Astrocyte (in vitro differentiated cells and primary cell): ENCODE measurements around the gene TEN1. TPM values are rescaled to one million over a fixed set of nuclear protein-coding genes. Genes with fewer than 3 reads are reported as not detected.

Experiments used
- DNase-seq: peaks from one replicate; pipeline ENCODE4 v3.0.0-alpha.2; 2010; ENCODE audit warnings: low read depth
- FAIRE-seq: peaks from 2 replicates; lab custom pipeline; 2011; peaks lifted over from hg19 to GRCh38; lab: Jason Lieb, UNC
- H2AFZ ChIP-seq: 2 replicates; pipeline ENCODE4 v1.6.0; 2012; ENCODE audit warnings: low read depth, low read length, inconsistent platforms
- H3K27ac ChIP-seq: 2 replicates; pipeline ENCODE4 v1.5.1; 2011; ENCODE audit warnings: low read depth, low read length, inconsistent platforms
- H3K27me3 ChIP-seq: 2 replicates; pipeline ENCODE4 v1.6.0; 2011; ENCODE audit warnings: low read length, inconsistent platforms; ENCODE audit not compliant: insufficient read depth
- H3K36me3 ChIP-seq: 2 replicates; pipeline ENCODE4 v1.5.1; 2011; ENCODE audit warnings: low read length, inconsistent platforms; ENCODE audit not compliant: insufficient read depth
- H3K4me1 ChIP-seq: 2 replicates; pipeline ENCODE4 v1.5.1; 2011; ENCODE audit warnings: low read length, inconsistent platforms; ENCODE audit not compliant: insufficient read depth
- H3K4me2 ChIP-seq: 2 replicates; pipeline ENCODE4 v1.6.0; 2012; ENCODE audit warnings: low read length, inconsistent platforms
- H3K4me3 ChIP-seq: 2 replicates; pipeline ENCODE4 v1.5.1; 2011; ENCODE audit warnings: low read depth, mild to moderate bottlenecking, low read length, inconsistent platforms; ENCODE audit not compliant: insufficient read depth
- H3K79me2 ChIP-seq: 2 replicates; pipeline ENCODE4 v1.6.0; 2012; ENCODE audit warnings: mild to moderate bottlenecking, low read length, inconsistent platforms; ENCODE audit not compliant: insufficient read depth
- H3K9ac ChIP-seq: 2 replicates; pipeline ENCODE4 v1.6.0; 2012; ENCODE audit warnings: mild to moderate bottlenecking, low read length, inconsistent platforms
- H3K9me3 ChIP-seq: 2 replicates; pipeline ENCODE4 v1.5.1; 2012; ENCODE audit warnings: low read depth, mild to moderate bottlenecking, low read length, inconsistent platforms; ENCODE audit not compliant: insufficient read depth
- H4K20me1 ChIP-seq: 2 replicates; pipeline ENCODE4 v1.6.0; 2012; ENCODE audit warnings: low read length, inconsistent platforms; ENCODE audit not compliant: insufficient read depth
- H3K27ac Mint-ChIP-seq: one replicate; pipeline ENCODE4 v1.8.0; 2021; ENCODE audit warnings: mild to moderate bottlenecking, mixed read lengths; ENCODE audit not compliant: unreplicated experiment
- H3K27me3 Mint-ChIP-seq: one replicate; pipeline ENCODE4 v1.8.0; 2021; ENCODE audit warnings: low read depth, mixed read lengths; ENCODE audit not compliant: unreplicated experiment
- H3K36me3 Mint-ChIP-seq: one replicate; pipeline ENCODE4 v1.8.0; 2021; ENCODE audit warnings: low read depth, mixed read lengths; ENCODE audit not compliant: unreplicated experiment
- H3K4me1 Mint-ChIP-seq: one replicate; pipeline ENCODE4 v1.8.0; 2021; ENCODE audit warnings: low read depth, mixed read lengths; ENCODE audit not compliant: unreplicated experiment
- H3K4me3 Mint-ChIP-seq: one replicate; pipeline ENCODE4 v1.8.0; 2021; ENCODE audit warnings: mild to moderate bottlenecking, moderate library complexity, mixed read lengths; ENCODE audit not compliant: unreplicated experiment
- H3K9me3 Mint-ChIP-seq: one replicate; pipeline ENCODE4 v1.8.0; 2021; ENCODE audit warnings: mild to moderate bottlenecking, mixed read lengths; ENCODE audit not compliant: unreplicated experiment
- CTCF ChIP-seq: IDR thresholded peaks from 2 replicates; pipeline ENCODE4 v1.5.1; 2011; ENCODE audit warnings: low read depth, mild to moderate bottlenecking, inconsistent platforms, low read length, moderate library complexity; ENCODE audit not compliant: insufficient read depth
- EZH2 ChIP-seq: IDR thresholded peaks from 2 replicates; pipeline ENCODE4 v1.6.1; 2012; ENCODE audit warnings: mild to moderate bottlenecking, low read length, inconsistent platforms; ENCODE audit not compliant: insufficient read depth
- total RNA-seq: library from RNA; stranded (reverse); gene quantifications from 2 replicates; pipeline ENCODE4 v1.2.1, GENCODE V29; 2021

Gene TEN1
- total RNA-seq, 1 donor from 2014 or later: 17.7 TPM

GRCh38 chr17:75996665-75997590 is 17.9 kb downstream of the TEN1 start:
- peak overlapping the region; percentile 53 for H2AFZ ChIP-seq
- H3K79me2 ChIP-seq: no peaks in the 10 kb centered on the region
- Mint-ChIP-seq H3K4me3 (peak overlapping the region; percentile 71), H3K27ac (peak overlapping the region; percentile 42), H3K9me3 (no peaks in the 10 kb centered on the region), H3K36me3 (peaks cover 11% of the 10 kb centered on the region), H3K4me1 (peaks cover 10% of the 10 kb centered on the region), H3K27me3 (no peaks in the 10 kb centered on the region)
- H3K36me3 ChIP-seq: no peaks in the 10 kb centered on the region
- peak overlapping the region; percentile 72 for H3K4me2 ChIP-seq
- no peak for FAIRE-seq
- DNase-seq: peak; percentile 63
- H3K27ac ChIP-seq: no peak overlapping the region
- no peaks in the 10 kb centered on the region for H3K9me3 ChIP-seq
- H4K20me1 ChIP-seq: no peaks in the 10 kb centered on the region
- no peak overlapping the region for H3K4me3 ChIP-seq
- peaks cover 12% of the 10 kb centered on the region for H3K4me1 ChIP-seq
- peak overlapping the region; percentile 45 for H3K9ac ChIP-seq
- no peaks in the 10 kb centered on the region for H3K27me3 ChIP-seq
- no peak for TF ChIP-seq EZH2

GRCh38 chr17:75998327-75998795 is 19.3 kb downstream of the TEN1 start:
- Mint-ChIP-seq H3K27ac (no peak overlapping the region), H3K27me3 (no peaks in the 10 kb centered on the region), H3K9me3 (no peaks in the 10 kb centered on the region), H3K36me3 (peaks cover 9% of the 10 kb centered on the region), H3K4me3 (no peak overlapping the region), H3K4me1 (peaks cover 10% of the 10 kb centered on the region)
- no peak for TF ChIP-seq EZH2
- no peak for TF ChIP-seq CTCF
- DNase-seq: no peak
- Histone ChIP-seq H3K4me2 (no peak overlapping the region), H3K36me3 (no peaks in the 10 kb centered on the region), H3K9ac (no peak overlapping the region), H4K20me1 (no peaks in the 10 kb centered on the region), H3K9me3 (no peaks in the 10 kb centered on the region), H3K4me1 (peaks cover 12% of the 10 kb centered on the region), H3K79me2 (no peaks in the 10 kb centered on the region), H3K27me3 (no peaks in the 10 kb centered on the region), H3K4me3 (no peak overlapping the region), H3K27ac (no peak overlapping the region), H2AFZ (no peak overlapping the region)
- no peak for FAIRE-seq

- H3K9me3 Mint-ChIP-seq: no peaks in the 10 kb centered on the region
- H3K4me3 ChIP-seq: no peak overlapping the region
- TF ChIP-seq EZH2 (no peak), CTCF (peak; percentile 44)
- no peaks in the 10 kb centered on the region for H3K36me3 ChIP-seq
- no peak overlapping the region for H2AFZ ChIP-seq
- no peaks in the 10 kb centered on the region for H4K20me1 ChIP-seq
- no peak overlapping the region for H3K27ac Mint-ChIP-seq
- H3K36me3 Mint-ChIP-seq: peaks cover 8% of the 10 kb centered on the region
- H3K9me3 ChIP-seq: no peaks in the 10 kb centered on the region
- FAIRE-seq: no peak
- no peak overlapping the region for H3K27ac ChIP-seq
- H3K27me3 ChIP-seq: no peaks in the 10 kb centered on the region
- DNase-seq: no peak
- no peak overlapping the region for H3K4me3 Mint-ChIP-seq
- peaks cover 12% of the 10 kb centered on the region for H3K4me1 ChIP-seq
- no peak overlapping the region for H3K9ac ChIP-seq
- H3K4me1 Mint-ChIP-seq: peaks cover 13% of the 10 kb centered on the region
- no peaks in the 10 kb centered on the region for H3K79me2 ChIP-seq
- no peak overlapping the region for H3K4me2 ChIP-seq
- H3K27me3 Mint-ChIP-seq: no peaks in the 10 kb centered on the region
These were observed 21.1 kb downstream of the TEN1 start for GRCh38 chr17:76000016-76000754.
